Measurements from ENCODE around the gene POU2AF1.

GRCh38 chr11:111309215-111309915 lies 69.7 kb downstream of the POU2AF1 start:
- no peak for TF ChIP-seq CTCF (IDR thresholded peaks at IDR 0.05)
- no peak for TF ChIP-seq POLR2A (IDR thresholded peaks at IDR 0.05; ENCODE audit: low read depth)
